ENCODE measurements around the gene CEACAM18.

- TF ChIP-seq, protein P1, sequence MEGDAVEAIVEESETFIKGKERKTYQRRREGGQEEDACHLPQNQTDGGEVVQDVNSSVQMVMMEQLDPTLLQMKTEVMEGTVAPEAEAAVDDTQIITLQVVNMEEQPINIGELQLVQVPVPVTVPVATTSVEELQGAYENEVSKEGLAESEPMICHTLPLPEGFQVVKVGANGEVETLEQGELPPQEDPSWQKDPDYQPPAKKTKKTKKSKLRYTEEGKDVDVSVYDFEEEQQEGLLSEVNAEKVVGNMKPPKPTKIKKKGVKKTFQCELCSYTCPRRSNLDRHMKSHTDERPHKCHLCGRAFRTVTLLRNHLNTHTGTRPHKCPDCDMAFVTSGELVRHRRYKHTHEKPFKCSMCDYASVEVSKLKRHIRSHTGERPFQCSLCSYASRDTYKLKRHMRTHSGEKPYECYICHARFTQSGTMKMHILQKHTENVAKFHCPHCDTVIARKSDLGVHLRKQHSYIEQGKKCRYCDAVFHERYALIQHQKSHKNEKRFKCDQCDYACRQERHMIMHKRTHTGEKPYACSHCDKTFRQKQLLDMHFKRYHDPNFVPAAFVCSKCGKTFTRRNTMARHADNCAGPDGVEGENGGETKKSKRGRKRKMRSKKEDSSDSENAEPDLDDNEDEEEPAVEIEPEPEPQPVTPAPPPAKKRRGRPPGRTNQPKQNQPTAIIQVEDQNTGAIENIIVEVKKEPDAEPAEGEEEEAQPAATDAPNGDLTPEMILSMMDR (IDR thresholded peaks at IDR 0.05): no peak
- TF ChIP-seq POLR2A (IDR thresholded peaks at IDR 0.05): no peak
- no peak for TF ChIP-seq EP300 (IDR thresholded peaks at IDR 0.05)
Observed at GRCh38 chr19:51535535-51535934, 57.2 kb downstream of the CEACAM18 start.

All from gastroesophageal sphincter (tissue), 3 donors.